GM18909 (cell line): ENCODE results near the gene TMED3.
"Not testable (repeated sequence)": the region's sequence is repeated elsewhere in the genome, so short reads cannot be mapped to it uniquely, and the experiment has no call there.

Experiments
- ATAC-seq: cut with Tn5 transposase; IDR thresholded peaks from one replicate; pipeline ENCODE4 v1.9.1; 2021; ENCODE audit warnings: mild to moderate bottlenecking; ENCODE audit not compliant: unreplicated experiment, poor library complexity

Gene TMED3

DNA sequence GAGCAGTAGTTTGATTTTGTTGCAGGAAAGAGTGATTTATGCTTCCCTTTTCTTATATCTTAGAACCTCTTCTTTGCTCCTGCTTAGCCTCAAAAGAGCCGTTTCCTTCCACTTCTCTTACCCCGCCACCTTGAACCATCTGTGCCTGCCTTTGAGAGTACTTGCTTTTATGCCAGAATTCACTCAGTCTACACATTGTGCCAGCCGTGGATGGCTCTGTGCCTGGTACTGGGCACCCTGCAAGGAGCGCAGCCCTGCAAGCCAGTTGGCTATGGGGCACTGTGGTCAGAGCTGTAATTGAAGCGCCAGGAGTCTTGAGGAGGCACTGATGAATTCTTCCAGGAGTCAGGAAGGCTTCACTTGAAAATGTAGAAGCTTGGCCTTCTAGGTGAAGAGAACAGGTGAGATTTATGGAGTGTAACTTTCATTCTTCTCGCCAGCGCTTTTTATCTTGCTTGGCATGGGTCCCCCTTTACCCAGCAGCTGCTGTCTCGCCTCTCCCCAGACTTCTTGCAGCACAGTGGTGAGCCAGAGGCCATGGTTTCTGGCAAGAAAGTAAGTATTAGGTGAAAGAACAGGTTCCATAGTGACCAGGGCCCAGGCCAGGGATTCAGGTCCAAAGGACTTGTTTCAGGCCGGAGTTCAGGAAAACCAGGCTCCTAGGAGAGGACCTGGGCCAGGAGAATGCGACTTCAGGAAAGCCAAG, 4.9 kb downstream of the TMED3 start:
- ATAC-seq: no peak

DNA sequence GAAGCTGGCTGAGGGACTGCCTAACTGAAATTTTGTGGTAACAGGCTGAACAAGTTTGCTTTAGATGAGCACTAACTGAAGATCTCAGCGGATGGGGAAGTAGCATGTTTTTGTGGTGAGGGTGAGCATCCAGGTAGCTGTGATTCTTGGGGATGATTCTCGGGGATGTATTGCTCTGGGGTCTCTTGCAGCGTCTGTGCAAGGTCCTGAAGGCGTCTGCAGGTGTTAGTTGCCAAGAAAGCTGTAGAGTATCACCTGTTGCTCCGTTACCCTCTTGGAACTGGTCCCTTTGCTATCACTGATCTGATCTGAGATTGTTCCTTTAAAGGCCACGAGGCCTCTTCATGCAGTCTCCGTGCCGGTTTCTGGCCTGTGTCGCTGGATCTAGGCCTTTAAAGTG, 6.0 kb downstream of the TMED3 start:
- ATAC-seq: no peak

DNA sequence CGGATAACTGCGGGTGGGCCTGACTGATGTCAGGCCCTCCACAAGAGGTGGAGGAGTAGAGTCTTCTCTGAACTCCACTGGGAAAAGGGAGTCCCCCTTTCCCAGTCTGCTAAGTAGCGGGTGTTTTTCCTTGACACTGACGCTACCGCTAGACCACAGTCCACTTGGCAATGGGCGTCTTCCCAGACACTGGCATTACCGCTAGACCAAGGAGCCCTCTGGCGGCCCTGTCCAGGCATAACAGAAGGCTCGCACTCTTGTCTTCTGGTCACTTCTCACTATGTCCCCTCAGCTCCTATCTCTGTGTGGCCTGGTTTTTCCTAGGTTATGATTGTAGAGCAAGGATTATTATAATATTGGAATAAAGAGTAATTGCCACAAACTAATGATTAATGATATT, 9.1 kb downstream of the TMED3 start:
- not testable (repeated sequence) for ATAC-seq

DNA sequence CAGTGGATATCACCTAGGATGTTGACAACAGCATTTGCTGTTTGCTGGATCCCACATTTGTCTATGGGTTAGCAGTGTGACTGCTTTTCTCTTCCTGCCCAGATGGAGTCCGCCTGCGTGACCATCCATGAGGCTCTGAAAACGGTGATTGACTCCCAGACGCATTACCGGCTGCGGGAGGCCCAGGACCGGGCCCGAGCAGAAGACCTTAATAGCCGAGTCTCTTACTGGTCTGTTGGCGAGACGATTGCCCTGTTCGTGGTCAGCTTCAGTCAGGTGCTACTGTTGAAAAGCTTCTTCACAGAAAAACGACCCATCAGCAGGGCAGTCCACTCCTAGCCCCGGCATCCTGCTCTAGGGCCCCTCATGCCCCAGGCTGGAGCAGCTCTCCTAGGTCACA, 11.0 kb downstream of the TMED3 start:
- no peak for ATAC-seq

- no peak for ATAC-seq
Observed at GRCh38 chr15:79322306-79322705, 11.4 kb downstream of the TMED3 start.

GRCh38 chr15:79322945-79323344, 12.0 kb downstream of the TMED3 start:
- no peak for ATAC-seq

DNA sequence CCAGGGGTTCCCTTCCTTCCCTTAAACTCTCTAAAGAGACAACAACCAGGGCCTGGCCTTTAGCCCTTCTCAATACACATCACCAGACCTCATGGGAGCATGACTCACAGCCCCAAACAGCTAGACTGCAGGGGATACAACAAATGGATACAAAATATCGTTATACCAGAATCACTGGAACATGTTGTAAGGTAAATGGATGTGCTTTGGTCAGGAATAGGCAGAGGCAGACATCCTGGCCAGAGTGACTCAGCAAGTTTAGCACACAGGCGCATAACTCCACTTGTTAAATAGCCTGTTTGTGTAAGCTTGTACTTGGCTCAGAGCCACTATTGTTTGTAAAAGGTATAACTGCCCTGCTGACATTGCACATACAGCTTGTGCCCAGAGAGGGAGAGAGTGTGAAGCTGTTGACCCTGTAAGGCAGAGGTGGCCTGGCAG, 18.3 kb downstream of the TMED3 start:
- no peak for ATAC-seq

DNA sequence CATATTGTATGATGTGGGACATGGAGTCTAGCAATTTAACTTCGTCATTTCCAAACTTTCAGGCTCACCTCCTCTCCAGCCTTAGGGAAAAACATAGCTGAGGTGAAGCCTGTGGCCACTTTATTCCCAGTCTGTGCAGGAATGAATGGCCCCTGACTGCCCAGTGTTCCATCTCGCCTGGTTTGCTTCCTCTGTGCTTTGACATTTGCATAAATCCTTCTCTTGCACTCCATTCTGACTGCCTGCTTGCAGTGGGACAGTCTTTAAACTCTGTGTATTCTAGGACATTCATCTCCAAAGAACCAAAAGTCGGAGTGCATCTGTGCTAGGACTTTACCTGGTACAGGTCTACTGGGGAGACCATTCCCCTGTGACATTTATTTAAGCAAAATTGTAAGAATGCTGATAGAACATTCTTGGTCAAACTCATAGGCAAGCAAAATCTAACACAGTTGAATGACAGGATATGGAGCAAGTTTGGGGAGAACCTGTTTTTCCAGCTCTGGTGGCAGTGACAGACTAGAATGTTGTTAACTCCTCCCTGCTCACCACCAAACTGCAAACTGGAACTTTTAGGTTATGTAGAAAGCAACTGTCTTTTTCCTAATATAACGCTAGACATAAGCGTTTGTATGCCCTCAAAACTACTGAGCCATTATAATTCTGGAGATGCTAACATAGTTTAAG, 22.1 kb downstream of the TMED3 start:
- ATAC-seq: no peak

GRCh38 chr15:79337591-79337990, 26.7 kb downstream of the TMED3 start:
- no peak for ATAC-seq

GRCh38 chr15:79339588-79340314, 28.8 kb downstream of the TMED3 start:
- no peak for ATAC-seq

- no peak for ATAC-seq
Observed at GRCh38 chr15:79340315-79340602, 29.3 kb downstream of the TMED3 start.

DNA sequence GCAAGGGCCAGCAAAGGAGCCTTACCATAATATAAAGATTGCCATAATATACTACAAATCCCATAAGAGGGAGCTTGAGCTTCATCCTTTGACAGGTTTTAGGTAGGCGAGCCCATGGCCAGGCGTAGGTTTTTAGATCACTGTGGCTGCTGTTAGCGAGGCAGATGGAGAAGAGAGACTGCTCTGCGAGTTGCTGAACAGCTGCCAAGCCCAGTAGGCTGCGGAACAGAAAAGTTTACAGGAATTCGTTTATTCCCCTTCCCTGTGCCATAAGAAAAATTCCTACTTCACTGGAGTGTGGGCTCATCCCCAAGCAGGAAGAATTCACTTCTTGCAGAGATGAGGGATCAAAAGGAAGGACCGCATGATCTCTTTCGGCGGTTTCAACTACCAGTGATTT, 30.5 kb downstream of the TMED3 start:
- no peak for ATAC-seq

DNA sequence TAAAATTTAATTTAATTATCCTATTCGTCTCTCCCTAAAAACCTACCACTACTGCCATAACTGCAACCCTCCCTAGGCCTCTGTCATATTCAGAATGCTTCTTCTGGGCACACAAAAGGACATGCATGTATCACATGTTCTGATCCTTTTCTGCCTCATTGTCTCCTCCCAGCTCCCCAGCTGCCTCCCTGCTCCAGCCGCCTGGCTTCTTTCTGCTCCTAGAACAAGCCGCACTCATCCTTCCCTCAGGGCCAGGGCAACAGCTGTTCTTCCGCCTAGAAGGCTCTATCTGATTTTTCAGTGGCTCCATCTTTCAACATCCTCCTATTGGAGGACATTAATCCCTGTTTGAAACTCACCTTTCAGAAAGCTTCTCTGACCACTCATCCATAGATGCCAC, 38.6 kb downstream of the TMED3 start:
- no peak for ATAC-seq

DNA sequence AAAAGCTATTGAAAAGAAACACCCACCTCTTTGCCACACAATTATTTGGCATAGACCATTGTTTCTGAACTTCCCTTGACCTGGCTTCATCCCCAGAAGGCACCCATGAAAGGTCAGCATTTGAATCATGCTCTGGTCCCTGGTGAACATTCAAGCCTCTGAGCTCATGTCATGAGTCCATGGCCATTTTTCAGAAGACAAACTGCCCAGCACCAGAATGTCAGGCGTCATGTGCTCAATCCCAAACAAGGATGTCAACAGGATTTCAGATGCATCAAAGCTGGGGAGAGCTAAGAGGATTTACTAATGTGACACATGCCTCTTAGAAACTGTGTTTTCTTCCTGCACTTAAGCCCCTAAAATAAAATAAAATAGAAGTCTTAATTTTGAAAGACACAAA, 41.3 kb downstream of the TMED3 start:
- ATAC-seq: no peak

- ATAC-seq: no peak
Observed at GRCh38 chr15:79357566-79357965, 46.7 kb downstream of the TMED3 start.

- no peak for ATAC-seq
Observed at GRCh38 chr15:79358069-79358468, 47.2 kb downstream of the TMED3 start.

DNA sequence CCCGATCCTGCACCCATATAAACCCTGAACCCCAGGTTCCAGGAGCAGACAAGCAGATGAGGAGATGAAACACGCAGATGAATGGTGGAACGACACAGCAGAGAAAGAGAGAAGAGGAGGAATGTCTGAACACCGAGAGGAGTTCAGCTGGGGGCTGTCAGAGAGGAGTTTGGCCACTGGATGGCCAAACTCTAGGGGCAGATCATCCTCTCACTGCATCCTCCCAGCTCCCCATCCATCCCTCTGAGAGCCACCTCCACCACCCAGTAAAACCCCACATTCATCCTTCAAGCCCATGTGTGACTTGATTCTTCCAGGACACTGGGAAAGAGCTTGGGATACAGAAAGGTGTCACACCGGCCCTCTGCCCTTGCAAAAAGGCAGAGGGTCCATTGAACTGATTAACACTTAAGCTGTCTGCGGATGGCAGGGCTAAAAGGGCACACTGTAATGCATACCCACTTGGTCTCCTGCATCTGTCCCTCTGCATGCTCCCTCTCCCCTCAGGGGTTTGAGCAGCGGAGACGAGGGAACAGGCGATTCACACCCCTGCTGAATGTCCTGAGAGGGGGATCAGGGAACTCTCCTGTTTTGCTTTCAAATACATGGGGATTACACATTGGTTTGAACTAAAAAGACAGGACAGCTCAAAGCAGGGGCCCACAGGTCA, 53.8 kb downstream of the TMED3 start:
- ATAC-seq: no peak

GRCh38 chr15:79365765-79366164, 54.9 kb downstream of the TMED3 start:
- ATAC-seq: no peak

GRCh38 chr15:79366691-79367090, 55.8 kb downstream of the TMED3 start:
- no peak for ATAC-seq

GRCh38 chr15:79370716-79371115, 59.8 kb downstream of the TMED3 start:
- no peak for ATAC-seq

DNA sequence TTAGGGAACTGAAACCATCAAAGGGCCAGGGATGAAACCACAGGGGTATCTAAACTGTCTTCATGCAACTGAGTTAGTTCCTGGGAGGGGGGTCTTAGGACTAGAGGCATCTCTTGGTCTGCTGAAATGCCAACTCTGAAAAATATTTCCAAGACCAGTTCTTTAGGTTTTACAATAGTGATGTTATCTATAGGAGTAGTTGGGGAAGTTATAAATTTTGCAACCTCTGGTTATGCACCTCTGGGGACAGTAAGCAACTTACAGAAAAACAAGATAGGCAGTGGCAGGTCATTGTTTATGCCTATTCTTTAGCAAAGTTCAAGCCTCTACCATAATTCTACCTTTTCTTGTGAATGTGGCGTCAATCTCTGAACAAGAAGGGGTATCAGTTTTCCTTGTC, 60.7 kb downstream of the TMED3 start:
- no peak for ATAC-seq
